ENCODE results near the gene TM9SF2. TPM values are rescaled to one million over a fixed set of nuclear protein-coding genes. Genes with fewer than 3 reads are reported as not detected.
"Not testable (repeated sequence)": the region's sequence is repeated elsewhere in the genome, so short reads cannot be mapped to it uniquely, and the experiment has no call there.

The TM9SF2 gene
- total and polyA plus RNA-seq, 8 donors, result 129 to 155 (median 148) TPM

DNA sequence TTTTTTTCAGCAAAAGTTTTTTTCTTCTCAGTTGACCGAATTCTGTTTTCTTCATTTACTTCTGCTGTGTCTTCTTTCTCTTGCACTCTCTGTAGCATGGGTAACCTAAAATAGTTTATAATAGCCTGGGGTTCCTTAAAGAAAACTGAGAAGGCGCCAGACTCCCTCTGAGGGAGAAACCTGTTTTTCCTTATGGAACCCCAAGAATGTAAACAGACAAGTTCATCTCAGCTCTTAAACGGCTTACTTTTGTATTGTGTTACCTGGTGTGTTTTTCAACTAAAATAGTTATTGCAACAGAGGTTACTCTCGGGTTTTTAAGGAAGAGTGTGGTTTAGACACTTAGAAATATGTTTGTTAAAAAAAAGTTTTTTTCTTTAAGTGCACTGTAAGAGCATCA is 23.8 kb upstream of the TM9SF2 start:
- H3K27ac ChIP-seq, result no peak overlapping the region
- H3K4me3 ChIP-seq, result no peak overlapping the region
- no peak for ATAC-seq
- H3K36me3 ChIP-seq, result no peaks in the 10 kb centered on the region
- no peaks in the 10 kb centered on the region for H3K9me3 ChIP-seq
- no peaks in the 10 kb centered on the region for H3K27me3 ChIP-seq
- TF ChIP-seq, protein P1, sequence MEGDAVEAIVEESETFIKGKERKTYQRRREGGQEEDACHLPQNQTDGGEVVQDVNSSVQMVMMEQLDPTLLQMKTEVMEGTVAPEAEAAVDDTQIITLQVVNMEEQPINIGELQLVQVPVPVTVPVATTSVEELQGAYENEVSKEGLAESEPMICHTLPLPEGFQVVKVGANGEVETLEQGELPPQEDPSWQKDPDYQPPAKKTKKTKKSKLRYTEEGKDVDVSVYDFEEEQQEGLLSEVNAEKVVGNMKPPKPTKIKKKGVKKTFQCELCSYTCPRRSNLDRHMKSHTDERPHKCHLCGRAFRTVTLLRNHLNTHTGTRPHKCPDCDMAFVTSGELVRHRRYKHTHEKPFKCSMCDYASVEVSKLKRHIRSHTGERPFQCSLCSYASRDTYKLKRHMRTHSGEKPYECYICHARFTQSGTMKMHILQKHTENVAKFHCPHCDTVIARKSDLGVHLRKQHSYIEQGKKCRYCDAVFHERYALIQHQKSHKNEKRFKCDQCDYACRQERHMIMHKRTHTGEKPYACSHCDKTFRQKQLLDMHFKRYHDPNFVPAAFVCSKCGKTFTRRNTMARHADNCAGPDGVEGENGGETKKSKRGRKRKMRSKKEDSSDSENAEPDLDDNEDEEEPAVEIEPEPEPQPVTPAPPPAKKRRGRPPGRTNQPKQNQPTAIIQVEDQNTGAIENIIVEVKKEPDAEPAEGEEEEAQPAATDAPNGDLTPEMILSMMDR (IDR thresholded peaks at IDR 0.05), result no peak
- H3K4me1 ChIP-seq, result peaks cover 0 to 6% of the 10 kb centered on the region in 2 donors
- intact Hi-C loops (cut with DNase I), result no loop called here
- DNase-seq, result peak in 1 of 4 donors; percentile 44

DNA sequence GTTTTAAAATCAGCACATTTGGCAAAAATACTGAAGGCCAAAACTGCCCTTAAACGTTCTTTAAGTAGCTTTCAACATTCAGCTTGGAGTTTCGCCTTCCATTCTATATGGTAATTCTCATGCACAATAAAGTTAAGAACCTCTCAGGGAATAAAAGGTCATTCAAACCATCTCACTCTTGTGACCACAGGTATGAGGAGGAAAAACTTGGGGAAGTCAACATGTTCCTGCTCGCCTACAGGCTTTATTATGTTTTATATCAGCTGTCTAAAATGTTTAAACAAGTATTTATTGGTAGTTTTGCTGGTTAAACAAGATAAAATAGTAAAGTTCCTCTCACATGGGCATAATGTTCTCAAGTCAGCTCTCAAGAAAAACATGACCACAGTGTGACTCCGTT is 19.9 kb upstream of the TM9SF2 start:
- intact Hi-C loops (cut with DNase I), result no loop called here
- ATAC-seq, result no peak
- Histone ChIP-seq H3K27ac (no peak overlapping the region), H3K9me3 (no peaks in the 10 kb centered on the region), H3K36me3 (no peaks in the 10 kb centered on the region), H3K4me3 (no peak overlapping the region), H3K27me3 (no peaks in the 10 kb centered on the region), H3K4me1 (peaks cover 0 to 18% of the 10 kb centered on the region in 2 donors)
- TF ChIP-seq, protein P1 (IDR thresholded peaks at IDR 0.05), result no peak
- DNase-seq, result peak in 1 of 4 donors; percentile 28

DNA sequence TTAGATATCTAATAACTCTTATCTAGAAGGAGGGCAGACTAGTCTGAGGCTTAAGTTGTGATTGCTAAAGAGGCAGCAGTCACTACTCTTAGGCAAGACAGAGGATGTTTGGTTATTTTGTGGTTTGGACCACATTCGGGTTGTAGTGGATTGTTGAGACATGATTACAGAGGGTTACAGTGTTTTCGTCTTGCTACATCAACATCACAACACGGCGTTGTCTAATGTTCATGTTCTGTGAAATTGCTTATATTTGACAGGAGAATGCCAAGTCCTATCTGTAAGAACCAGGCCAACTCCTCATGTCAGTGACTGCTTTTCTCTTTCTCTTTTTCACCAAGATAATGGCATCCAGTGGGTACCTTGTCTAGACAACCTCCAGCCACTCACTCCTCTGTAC is 16.8 kb upstream of the TM9SF2 start:
- TF ChIP-seq, protein P1 (IDR thresholded peaks at IDR 0.05), result no peak
- Histone ChIP-seq H3K4me3 (no peak overlapping the region), H3K4me1 (peaks cover 0 to 21% of the 10 kb centered on the region in 2 donors), H3K9me3 (no peaks in the 10 kb centered on the region), H3K27me3 (no peaks in the 10 kb centered on the region), H3K36me3 (no peaks in the 10 kb centered on the region), H3K27ac (peak overlapping the region in 1 of 2 donors; percentile 71)
- intact Hi-C loops (cut with DNase I), result no loop called here
- DNase-seq (no peak), ATAC-seq (peak; percentile 36)

DNA sequence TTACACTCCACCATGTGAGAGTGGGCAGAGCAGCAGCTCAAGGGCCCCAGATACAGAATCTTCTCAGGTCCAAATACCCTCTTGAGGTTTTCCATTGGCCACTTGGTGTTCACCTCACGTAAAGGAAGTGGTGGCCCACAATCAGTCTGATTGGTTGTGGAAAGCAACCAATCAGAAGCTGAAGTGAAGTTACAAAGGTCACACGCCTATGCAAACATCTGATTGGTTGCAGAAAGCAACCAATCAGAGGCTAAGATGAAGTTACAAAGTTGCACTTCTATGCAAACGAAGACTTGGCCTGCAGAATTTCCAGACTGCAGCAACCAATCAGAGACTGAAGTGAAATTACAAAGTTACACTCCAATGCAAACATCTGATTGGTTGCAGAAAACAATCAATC is 14.3 kb upstream of the TM9SF2 start:
- H3K36me3 ChIP-seq, result no peaks in the 10 kb centered on the region
- intact Hi-C loops (cut with DNase I), result no loop called here
- DNase-seq, result no peak
- no peaks in the 10 kb centered on the region for H3K9me3 ChIP-seq
- H3K27ac ChIP-seq, result no peak overlapping the region
- no peak overlapping the region for H3K4me3 ChIP-seq
- peaks cover 0 to 23% of the 10 kb centered on the region in 2 donors for H3K4me1 ChIP-seq
- no peak for ATAC-seq
- TF ChIP-seq, protein P1 (IDR thresholded peaks at IDR 0.05), result no peak
- H3K27me3 ChIP-seq, result no peaks in the 10 kb centered on the region

DNA sequence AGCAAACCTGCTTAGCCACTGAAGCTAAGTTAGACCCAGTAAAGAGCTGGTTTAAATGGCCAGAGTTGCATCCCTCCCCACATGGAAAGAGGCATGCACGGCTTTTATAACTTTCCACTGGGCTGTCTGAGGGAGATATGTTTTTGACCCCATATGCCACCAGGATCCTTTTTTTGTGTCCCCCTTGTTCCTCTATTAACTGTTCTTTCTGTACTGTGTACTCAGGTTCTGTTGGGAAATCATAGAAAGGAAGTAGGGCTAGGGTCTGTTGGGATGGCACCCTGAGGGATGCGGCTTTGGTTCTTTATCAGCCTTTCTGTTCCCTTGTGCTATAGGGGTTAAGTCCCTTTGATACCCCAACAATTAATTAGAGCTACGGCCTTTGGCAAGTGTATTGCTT is 12.2 kb upstream of the TM9SF2 start:
- Histone ChIP-seq H3K27ac (no peak overlapping the region), H3K27me3 (no peaks in the 10 kb centered on the region), H3K9me3 (no peaks in the 10 kb centered on the region), H3K36me3 (no peaks in the 10 kb centered on the region), H3K4me1 (peaks cover 0 to 21% of the 10 kb centered on the region in 2 donors), H3K4me3 (no peak overlapping the region)
- intact Hi-C loops (cut with DNase I), result no loop called here
- ATAC-seq (no peak), DNase-seq (no peak)
- TF ChIP-seq, protein P1 (IDR thresholded peaks at IDR 0.05), result no peak

DNA sequence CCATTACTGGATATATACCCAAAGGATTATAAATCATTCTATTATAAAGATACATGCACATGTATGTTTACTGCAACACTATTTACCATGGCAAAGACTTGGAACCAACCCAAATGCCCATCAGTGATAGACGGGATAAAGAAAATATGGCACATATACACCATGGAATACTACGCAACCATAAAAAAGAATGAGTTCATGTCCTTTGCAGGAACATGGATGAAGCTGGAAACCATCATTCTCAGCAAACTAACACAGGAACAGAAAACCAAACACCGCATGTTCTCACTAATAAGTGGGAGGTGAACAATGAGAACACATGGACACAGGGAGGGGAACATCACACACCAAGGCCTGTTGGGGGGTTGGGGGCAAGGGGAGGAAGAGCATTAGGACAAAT is 9.5 kb upstream of the TM9SF2 start:
- DNase-seq; intact Hi-C loops (cut with DNase I); ATAC-seq; H3K27me3 ChIP-seq; H3K36me3 ChIP-seq; H3K27ac ChIP-seq; H3K4me3 ChIP-seq; H3K9me3 ChIP-seq: not testable (repeated sequence)
- peaks cover 0 to 25% of the 10 kb centered on the region in 2 donors for H3K4me1 ChIP-seq
